ENCODE measurements around the gene C12orf56. TPM values are rescaled to one million over a fixed set of nuclear protein-coding genes. Genes with fewer than 3 reads are reported as not detected.

C12orf56 gene
- total RNA-seq, 1 experiment from 2014 or later, result 9.3 TPM

GRCh38 chr12:64407342-64408223 is 17.0 kb upstream of the C12orf56 start:
- no peaks in the 10 kb centered on the region for H3K9me3 Mint-ChIP-seq (ENCODE audit: unreplicated experiment)
- no peak overlapping the region for H3K27ac Mint-ChIP-seq (ENCODE audit: unreplicated experiment)
- no peak overlapping the region for H3K4me3 ChIP-seq (ENCODE audit: low read depth, low read length)
- H3K4me1 ChIP-seq, result no peaks in the 10 kb centered on the region
- H3K36me3 ChIP-seq (ENCODE audit: control insufficient read depth, insufficient read depth, low read length), result peaks cover 2% of the 10 kb centered on the region; the same call in 1 of the 2 replicates
- H3K4me3 Mint-ChIP-seq (ENCODE audit: unreplicated experiment), result no peak overlapping the region
- BruUV-seq (replicated peaks), result no TSS peak
- no peaks in the 10 kb centered on the region for H3K9me3 ChIP-seq
- intact Hi-C loops (cut with micrococcal nuclease; ENCODE audit: unreplicated experiment), result loop anchor here (5.0 kb wide), 1 partner anchor 45 kb away; the partner anchor contains the start of gene TBK1
- POLR2A ChIA-PET, result no interaction called here
- DNase-seq, result no peak
- H3K27me3 ChIP-seq (replicated peaks; ENCODE audit: control insufficient read depth, insufficient read depth, low read length), result no peaks in the 10 kb centered on the region
- no peaks in the 10 kb centered on the region for H3K27me3 Mint-ChIP-seq (ENCODE audit: insufficient read depth, unreplicated experiment)
- peaks cover 83% of the 10 kb centered on the region for H3K36me3 Mint-ChIP-seq (ENCODE audit: insufficient read depth, unreplicated experiment)
- H3K4me1 Mint-ChIP-seq (ENCODE audit: low read depth, unreplicated experiment), result peaks cover 7% of the 10 kb centered on the region
- TF ChIP-seq, protein P1, sequence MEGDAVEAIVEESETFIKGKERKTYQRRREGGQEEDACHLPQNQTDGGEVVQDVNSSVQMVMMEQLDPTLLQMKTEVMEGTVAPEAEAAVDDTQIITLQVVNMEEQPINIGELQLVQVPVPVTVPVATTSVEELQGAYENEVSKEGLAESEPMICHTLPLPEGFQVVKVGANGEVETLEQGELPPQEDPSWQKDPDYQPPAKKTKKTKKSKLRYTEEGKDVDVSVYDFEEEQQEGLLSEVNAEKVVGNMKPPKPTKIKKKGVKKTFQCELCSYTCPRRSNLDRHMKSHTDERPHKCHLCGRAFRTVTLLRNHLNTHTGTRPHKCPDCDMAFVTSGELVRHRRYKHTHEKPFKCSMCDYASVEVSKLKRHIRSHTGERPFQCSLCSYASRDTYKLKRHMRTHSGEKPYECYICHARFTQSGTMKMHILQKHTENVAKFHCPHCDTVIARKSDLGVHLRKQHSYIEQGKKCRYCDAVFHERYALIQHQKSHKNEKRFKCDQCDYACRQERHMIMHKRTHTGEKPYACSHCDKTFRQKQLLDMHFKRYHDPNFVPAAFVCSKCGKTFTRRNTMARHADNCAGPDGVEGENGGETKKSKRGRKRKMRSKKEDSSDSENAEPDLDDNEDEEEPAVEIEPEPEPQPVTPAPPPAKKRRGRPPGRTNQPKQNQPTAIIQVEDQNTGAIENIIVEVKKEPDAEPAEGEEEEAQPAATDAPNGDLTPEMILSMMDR (IDR thresholded peaks at IDR 0.05; ENCODE audit: insufficient read depth in 1 of 2, low read depth in 1 of 2, low read length in 1 of 2, severe bottlenecking in 1 of 2, unreplicated experiment in 1 of 2), result no peak
- CTCF ChIA-PET, result no interaction called here

DNA sequence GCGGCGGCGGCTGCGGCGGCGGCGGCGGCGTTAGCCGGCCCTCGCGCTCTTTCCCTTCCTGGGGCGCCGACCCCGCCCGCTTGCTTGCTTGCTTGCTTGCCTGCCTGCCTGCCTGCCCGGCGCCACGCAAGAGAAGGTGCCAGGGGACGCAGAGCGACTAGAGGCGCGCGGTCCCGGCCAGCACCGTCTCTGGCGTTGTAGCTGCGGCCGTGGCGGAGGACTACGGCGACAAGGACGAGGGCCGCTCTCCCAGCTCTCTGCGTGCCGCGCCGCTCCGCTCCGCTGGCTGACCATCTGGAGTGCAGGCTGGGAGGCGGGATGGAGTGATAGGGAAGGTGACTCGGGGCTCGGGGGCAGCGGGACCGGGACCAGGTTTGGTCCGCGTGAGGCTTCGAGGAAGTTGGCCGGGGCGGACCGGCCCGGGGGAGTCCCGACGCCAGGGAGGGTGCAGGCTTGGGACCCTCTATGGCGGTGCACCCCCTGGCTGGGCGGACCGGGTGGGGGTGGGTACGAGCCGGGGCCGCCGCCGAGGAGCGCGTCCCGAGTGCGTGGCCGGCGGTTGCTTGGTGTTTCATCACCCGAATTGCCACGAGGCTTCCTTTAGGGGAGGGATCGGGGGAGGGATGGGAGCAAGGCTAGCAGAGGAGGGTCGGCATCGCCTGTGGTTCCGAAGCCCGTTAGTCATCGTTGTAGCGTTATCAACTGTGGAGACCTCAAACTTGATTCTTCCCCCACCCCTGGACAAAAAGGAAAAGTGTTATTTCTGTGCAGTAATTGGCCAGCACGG is 14.1 kb upstream of the C12orf56 start:
- CTCF ChIA-PET, result interaction anchor here (1.3 kb wide), 1 partner anchor 293 kb away, joined by 3 read pairs; no protein-coding TSS in a partner anchor

More for the DNA sequence above, 14.1 kb upstream of the C12orf56 start:
- POLR2A ChIA-PET, result interaction anchor here (0.6 to 2.1 kb wide), 7 partner anchors 11 to 560 kb away, joined by 3 to 17 read pairs (median 4); partner anchors contain the start of gene KICS2
- Mint-ChIP-seq H3K36me3 (ENCODE audit: insufficient read depth, unreplicated experiment) (peaks cover 56% of the 10 kb centered on the region), H3K4me1 (ENCODE audit: low read depth, unreplicated experiment) (peaks cover 7% of the 10 kb centered on the region), H3K27ac (ENCODE audit: unreplicated experiment) (peak overlapping the region; percentile 99), H3K4me3 (ENCODE audit: unreplicated experiment) (peak overlapping the region; percentile 91), H3K27me3 (ENCODE audit: insufficient read depth, unreplicated experiment) (no peaks in the 10 kb centered on the region), H3K9me3 (ENCODE audit: unreplicated experiment) (no peaks in the 10 kb centered on the region)
- TF ChIP-seq, protein P1 (IDR thresholded peaks at IDR 0.05; ENCODE audit: insufficient read depth in 1 of 2, low read depth in 1 of 2, low read length in 1 of 2, severe bottlenecking in 1 of 2, unreplicated experiment in 1 of 2), result no peak
- H3K4me1 ChIP-seq, result no peaks in the 10 kb centered on the region
- intact Hi-C loops (cut with micrococcal nuclease; ENCODE audit: unreplicated experiment), result loop anchor here (1.0 to 5.0 kb wide), 4 partner anchors 48 to 559 kb away; partner anchors contain the start of gene TBK1
- H3K4me3 ChIP-seq (ENCODE audit: low read depth, low read length), result peak overlapping the region; percentile 95
- peaks cover 2% of the 10 kb centered on the region; the same call in 1 of the 2 replicates for H3K36me3 ChIP-seq (ENCODE audit: control insufficient read depth, insufficient read depth, low read length)
- DNase-seq, result peak; percentile 84 to 90
- H3K9me3 ChIP-seq, result no peaks in the 10 kb centered on the region
- no peaks in the 10 kb centered on the region for H3K27me3 ChIP-seq (replicated peaks; ENCODE audit: control insufficient read depth, insufficient read depth, low read length)
- BruUV-seq (replicated peaks), result no TSS peak

Measured in Caco-2 (cell line).